RWPE1 (cell line): ENCODE results near the gene NAV3.

Experiments
- CTCF ChIA-PET: fragments of 350-600 bp; sonication (Branson Sonifier 250); formaldehyde crosslinking; extraction: SDS; loops from one replicate; lab custom pipeline; 2021; lab: Yijun Ruan, JAX
- POLR2A ChIA-PET: fragments of 400-600 bp; formaldehyde crosslinking; extraction: SDS; loops from one replicate; lab custom pipeline; 2020; ENCODE audit warnings: antibody characterized with exemption; ENCODE audit not compliant: low non-redundant PET; lab: Yijun Ruan, JAX
- DNase-seq: peaks from one replicate; pipeline ENCODE4 v3.0.0; 2012; ENCODE audit warnings: low spot score
- H3K27ac ChIP-seq: fragments of 450-650 bp; 2 replicates; pipeline ENCODE4 v1.5.1; 2017
- TF ChIP-seq, protein P1 (sequence below): fragments of 450-650 bp; conservative IDR thresholded peaks from 2 replicates; pipeline ENCODE4 v1.5.1; 2017; ENCODE audit warnings: low read depth, mild to moderate bottlenecking

The NAV3 gene

GRCh38 chr12:77918046-77918445, 87.4 kb downstream of the NAV3 start:
- no peak overlapping the region for H3K27ac ChIP-seq
- DNase-seq, result no peak
- ChIA-PET CTCF (interaction anchor here (0.6 kb wide), 2 partner anchors 451 to 486 kb away, joined by 3 read pairs; no protein-coding TSS in a partner anchor), POLR2A (no interaction called here)
- TF ChIP-seq, protein P1, sequence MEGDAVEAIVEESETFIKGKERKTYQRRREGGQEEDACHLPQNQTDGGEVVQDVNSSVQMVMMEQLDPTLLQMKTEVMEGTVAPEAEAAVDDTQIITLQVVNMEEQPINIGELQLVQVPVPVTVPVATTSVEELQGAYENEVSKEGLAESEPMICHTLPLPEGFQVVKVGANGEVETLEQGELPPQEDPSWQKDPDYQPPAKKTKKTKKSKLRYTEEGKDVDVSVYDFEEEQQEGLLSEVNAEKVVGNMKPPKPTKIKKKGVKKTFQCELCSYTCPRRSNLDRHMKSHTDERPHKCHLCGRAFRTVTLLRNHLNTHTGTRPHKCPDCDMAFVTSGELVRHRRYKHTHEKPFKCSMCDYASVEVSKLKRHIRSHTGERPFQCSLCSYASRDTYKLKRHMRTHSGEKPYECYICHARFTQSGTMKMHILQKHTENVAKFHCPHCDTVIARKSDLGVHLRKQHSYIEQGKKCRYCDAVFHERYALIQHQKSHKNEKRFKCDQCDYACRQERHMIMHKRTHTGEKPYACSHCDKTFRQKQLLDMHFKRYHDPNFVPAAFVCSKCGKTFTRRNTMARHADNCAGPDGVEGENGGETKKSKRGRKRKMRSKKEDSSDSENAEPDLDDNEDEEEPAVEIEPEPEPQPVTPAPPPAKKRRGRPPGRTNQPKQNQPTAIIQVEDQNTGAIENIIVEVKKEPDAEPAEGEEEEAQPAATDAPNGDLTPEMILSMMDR, result no peak

GRCh38 chr12:77919450-77919849, 88.8 kb downstream of the NAV3 start:
- TF ChIP-seq, protein P1, result no peak
- CTCF ChIA-PET, result no interaction called here
- DNase-seq, result no peak
- POLR2A ChIA-PET, result no interaction called here
- no peak overlapping the region for H3K27ac ChIP-seq

DNA sequence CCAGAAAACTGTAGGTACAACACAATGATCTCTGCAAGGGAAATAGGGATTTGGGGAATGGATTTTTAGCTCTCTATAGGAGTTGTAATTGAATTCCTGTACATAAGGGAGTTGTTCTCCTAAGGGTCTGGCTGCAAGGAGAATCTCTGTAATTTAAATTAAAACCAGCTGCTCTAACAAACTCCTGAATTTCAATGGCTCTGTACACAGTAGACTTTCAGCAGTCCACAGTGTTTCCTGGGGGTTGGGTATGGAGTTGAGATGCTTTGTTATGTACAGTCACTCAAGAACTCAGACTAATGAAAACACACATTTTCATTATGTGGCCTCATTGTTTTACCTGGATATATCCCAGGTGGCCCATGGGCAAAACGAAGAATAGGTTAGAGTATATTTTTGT, 93.2 kb downstream of the NAV3 start:
- POLR2A ChIA-PET, result no interaction called here
- CTCF ChIA-PET, result interaction anchor here (0.6 to 0.7 kb wide), 2 partner anchors 190 to 818 kb away, joined by 4 to 10 read pairs; no protein-coding TSS in a partner anchor
- H3K27ac ChIP-seq, result no peak overlapping the region
- no peak for DNase-seq
- TF ChIP-seq, protein P1, result no peak

GRCh38 chr12:77924703-77925102, 94.0 kb downstream of the NAV3 start:
- TF ChIP-seq, protein P1, result no peak
- CTCF ChIA-PET, result interaction anchor here (0.6 to 1.7 kb wide), 7 partner anchors 10 to 763 kb away, joined by 3 to 16 read pairs (median 8); no protein-coding TSS in a partner anchor

GRCh38 chr12:77925536-77926108, 94.9 kb downstream of the NAV3 start:
- ChIA-PET POLR2A (no interaction called here), CTCF (interaction anchor here (0.6 to 1.7 kb wide), 23 partner anchors 10 to 1165 kb away, joined by 3 to 16 read pairs (median 3); no protein-coding TSS in a partner anchor)
- H3K27ac ChIP-seq, result no peak overlapping the region
- peak; percentile 66 for DNase-seq
- TF ChIP-seq, protein P1, result peak; percentile 98

More at GRCh38 chr12:77924703-77925102, 94.0 kb downstream of the NAV3 start:
- POLR2A ChIA-PET, result no interaction called here
- H3K27ac ChIP-seq, result no peak overlapping the region
- no peak for DNase-seq

DNA sequence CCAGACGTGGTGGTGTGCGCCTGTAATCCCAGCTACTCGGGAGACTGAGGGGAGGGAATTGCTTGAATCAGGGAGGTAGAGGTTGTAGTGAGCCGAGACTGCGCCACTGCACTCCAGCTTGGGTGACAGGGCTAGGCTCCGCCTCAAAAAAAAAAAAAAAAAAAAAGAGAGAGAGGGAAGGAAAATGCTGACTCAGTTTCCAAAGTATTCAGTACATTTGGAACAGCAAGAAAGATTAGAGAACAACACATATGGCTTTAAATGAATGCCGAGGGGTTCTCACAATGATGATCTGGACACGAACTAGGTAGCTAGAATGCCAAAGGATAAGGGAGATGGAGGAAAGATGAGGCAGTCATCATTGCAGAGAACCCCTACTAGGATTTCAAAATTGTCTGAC, 97.4 kb downstream of the NAV3 start:
- no peak for DNase-seq
- CTCF ChIA-PET, result interaction anchor here (0.6 to 0.8 kb wide), 3 partner anchors 15 to 976 kb away, joined by 3 to 4 read pairs (median 4); no protein-coding TSS in a partner anchor
- TF ChIP-seq, protein P1, result no peak
- H3K27ac ChIP-seq, result no peak overlapping the region
- POLR2A ChIA-PET, result no interaction called here
